ENCODE measurements around the gene NEU2.

The NEU2 gene

DNA sequence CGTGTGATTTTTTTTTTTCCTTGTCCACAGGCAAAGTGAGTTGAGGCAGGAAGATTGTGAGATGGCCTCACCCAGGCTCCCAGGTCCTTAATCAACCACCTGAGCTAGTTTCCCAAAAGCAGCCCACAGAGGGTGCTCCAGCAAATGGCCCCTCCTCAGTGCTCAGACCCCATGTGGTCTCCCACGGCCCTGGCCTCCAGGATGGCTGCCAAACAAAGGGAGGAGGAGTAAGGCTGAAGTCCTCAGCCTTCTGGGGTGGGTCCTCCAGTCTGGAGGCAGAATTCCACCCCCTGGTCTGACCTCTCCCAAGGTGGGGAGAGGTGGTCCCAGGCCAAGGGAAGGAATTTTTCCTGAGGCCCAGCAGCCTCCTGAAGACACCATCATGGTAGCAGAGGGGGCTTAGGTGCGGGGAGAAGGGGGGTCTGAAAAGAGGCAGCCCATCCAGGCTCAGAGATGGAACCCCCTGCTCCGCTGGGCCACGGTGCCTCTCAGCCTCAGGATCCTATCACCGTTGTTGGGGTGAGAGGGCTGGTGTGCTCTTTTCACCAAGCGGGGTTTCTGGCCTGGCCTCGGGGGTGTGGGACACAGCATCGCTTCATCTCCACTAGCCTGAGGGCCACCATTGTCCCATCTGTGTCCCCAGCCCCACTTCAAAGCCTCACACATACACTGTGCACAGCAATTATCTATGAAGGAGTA lies 21.8 kb upstream of the NEU2 start:
- TF ChIP-seq, protein P1, sequence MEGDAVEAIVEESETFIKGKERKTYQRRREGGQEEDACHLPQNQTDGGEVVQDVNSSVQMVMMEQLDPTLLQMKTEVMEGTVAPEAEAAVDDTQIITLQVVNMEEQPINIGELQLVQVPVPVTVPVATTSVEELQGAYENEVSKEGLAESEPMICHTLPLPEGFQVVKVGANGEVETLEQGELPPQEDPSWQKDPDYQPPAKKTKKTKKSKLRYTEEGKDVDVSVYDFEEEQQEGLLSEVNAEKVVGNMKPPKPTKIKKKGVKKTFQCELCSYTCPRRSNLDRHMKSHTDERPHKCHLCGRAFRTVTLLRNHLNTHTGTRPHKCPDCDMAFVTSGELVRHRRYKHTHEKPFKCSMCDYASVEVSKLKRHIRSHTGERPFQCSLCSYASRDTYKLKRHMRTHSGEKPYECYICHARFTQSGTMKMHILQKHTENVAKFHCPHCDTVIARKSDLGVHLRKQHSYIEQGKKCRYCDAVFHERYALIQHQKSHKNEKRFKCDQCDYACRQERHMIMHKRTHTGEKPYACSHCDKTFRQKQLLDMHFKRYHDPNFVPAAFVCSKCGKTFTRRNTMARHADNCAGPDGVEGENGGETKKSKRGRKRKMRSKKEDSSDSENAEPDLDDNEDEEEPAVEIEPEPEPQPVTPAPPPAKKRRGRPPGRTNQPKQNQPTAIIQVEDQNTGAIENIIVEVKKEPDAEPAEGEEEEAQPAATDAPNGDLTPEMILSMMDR (IDR thresholded peaks at IDR 0.05; ENCODE audit: low read length, missing control alignments), result no peak
- no peak overlapping the region for H3K4me3 ChIP-seq (replicated peaks; ENCODE audit: low read depth, low read length)
- DNase-seq (ENCODE audit: low read depth), result no peak

DNA sequence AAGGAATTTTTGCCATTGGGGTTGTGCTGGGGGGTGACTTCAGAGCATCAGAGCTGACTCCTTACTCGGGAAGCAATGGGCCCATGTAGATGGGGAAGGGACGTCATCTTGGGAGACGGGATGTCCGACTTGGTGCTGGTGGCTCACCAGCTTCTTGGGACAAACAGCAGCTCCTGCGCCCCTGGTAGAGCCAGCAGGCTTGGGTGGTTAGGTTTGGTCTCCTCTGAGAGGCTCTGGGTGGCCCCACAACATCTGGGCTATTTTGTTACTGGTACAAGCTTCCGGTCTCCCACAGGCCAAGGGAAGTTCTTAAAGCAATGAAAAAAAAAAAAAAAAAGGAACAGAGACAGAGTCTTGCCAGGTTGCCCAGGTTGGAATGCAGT lies 21.2 kb upstream of the NEU2 start:
- TF ChIP-seq, protein P1 (IDR thresholded peaks at IDR 0.05; ENCODE audit: low read length, missing control alignments), result no peak
- no peak overlapping the region for H3K4me3 ChIP-seq (replicated peaks; ENCODE audit: low read depth, low read length)
- DNase-seq (ENCODE audit: low read depth), result no peak

DNA sequence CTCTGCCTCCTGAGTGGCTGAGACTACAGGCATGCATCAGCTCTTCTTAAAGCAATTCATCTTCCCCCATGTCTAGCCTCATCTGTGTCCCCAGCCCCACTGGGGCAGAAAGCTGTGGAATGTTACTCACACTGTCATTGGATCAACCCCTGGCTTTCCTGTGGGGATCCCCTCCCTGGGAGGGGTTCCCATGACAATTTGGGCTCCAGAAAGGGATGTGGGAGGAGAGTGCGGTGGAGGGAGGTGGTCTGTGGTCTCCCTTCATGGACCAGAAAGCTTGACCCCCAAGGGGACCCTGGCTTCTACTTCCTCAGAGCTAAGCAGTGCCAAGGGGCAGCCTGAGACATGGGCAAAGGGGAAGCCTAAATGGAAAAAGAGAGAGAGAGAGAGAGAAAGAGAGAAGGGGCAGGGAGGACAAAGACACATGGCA lies 20.8 kb upstream of the NEU2 start:
- no peak for DNase-seq (ENCODE audit: low read depth)
- no peak overlapping the region for H3K4me3 ChIP-seq (replicated peaks; ENCODE audit: low read depth, low read length)
- TF ChIP-seq, protein P1 (IDR thresholded peaks at IDR 0.05; ENCODE audit: low read length, missing control alignments), result no peak

GRCh38 chr2:233012301-233012971 lies 20.0 kb upstream of the NEU2 start:
- TF ChIP-seq, protein P1 (IDR thresholded peaks at IDR 0.05; ENCODE audit: low read length, missing control alignments), result no peak
- no peak overlapping the region for H3K4me3 ChIP-seq (replicated peaks; ENCODE audit: low read depth, low read length)
- DNase-seq (ENCODE audit: low read depth), result no peak

DNA sequence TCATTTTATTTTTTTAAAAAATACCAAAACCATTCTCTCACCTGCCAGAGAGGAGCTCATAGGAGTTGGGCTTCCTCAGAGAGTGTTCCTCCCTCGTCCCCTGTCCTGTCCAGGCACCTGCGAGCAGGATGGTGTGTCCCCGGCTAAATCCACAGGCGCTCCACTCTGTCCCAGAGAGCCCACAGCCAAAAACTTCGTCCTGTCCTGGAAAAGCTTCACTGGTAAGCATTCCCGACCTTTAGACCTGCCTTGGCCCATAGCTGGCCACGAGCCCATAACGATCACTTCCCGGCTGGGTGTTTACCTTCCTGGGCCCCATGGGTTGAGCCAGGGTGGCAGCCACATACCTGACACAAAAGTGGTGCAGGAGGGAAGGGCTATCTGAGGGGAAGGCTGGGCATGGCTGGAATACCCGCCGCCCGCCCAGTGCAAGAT lies 19.4 kb upstream of the NEU2 start, which contains the start of gene NGEF:
TSS of gene NGEF (minus strand) at position 230 of the 435 bp plus-strand sequence. CDS start 38,366 bp downstream, outside the sequence.
- no peak for DNase-seq (ENCODE audit: low read depth)
- no peak within 1 kb of the TSS for H3K4me3 ChIP-seq (replicated peaks; ENCODE audit: low read depth, low read length)

GRCh38 chr2:233013650-233014049 lies 18.8 kb upstream of the NEU2 start:
- DNase-seq (ENCODE audit: low read depth), result no peak
- H3K4me3 ChIP-seq (replicated peaks; ENCODE audit: low read depth, low read length), result no peak overlapping the region
- TF ChIP-seq, protein P1 (IDR thresholded peaks at IDR 0.05; ENCODE audit: low read length, missing control alignments), result no peak

More for the DNA sequence above, 19.4 kb upstream of the NEU2 start, which contains the start of gene NGEF:
- TF ChIP-seq, protein P1 (IDR thresholded peaks at IDR 0.05; ENCODE audit: low read length, missing control alignments), result no peak
